ENCODE data around the gene FBXO38. TPM values are rescaled to one million over a fixed set of nuclear protein-coding genes. Genes with fewer than 3 reads are reported as not detected.
A peak's percentile ranks its signal among the peaks of the same experiment; 100 is the strongest.

FBXO38 gene
- total and polyA plus RNA-seq, 7 donors, result 13.3 to 42.7 (median 31.4) TPM

- intact Hi-C loops (cut with DNase I), result no loop called here
- peaks cover 3 to 7% of the 10 kb centered on the region in 2 donors for H3K36me3 ChIP-seq (ENCODE audit: insufficient read depth in 1 of 2, low read depth in 1 of 2)
- no peaks in the 10 kb centered on the region for H3K9me3 ChIP-seq
- no peak for TF ChIP-seq CTCF (IDR thresholded peaks at IDR 0.05)
- DNase-seq (no peak), ATAC-seq (no peak)
- 87 to 98% (median 94%) methylated on average over 1 of the region's 1 CpG for WGBS, 3 donors
- no peaks in the 10 kb centered on the region for H3K27me3 ChIP-seq (ENCODE audit: insufficient read depth in 3 of 3, low read length in 2 of 3)
- peak overlapping the region; percentile 95 for H3K27ac ChIP-seq
- H3K4me1 ChIP-seq, result peaks cover 28% of the 10 kb centered on the region
- H3K4me3 ChIP-seq, result peak overlapping the region; percentile 87
These were observed 1.3 kb downstream of the FBXO38 start for GRCh38 chr5:148385094-148385493.

- no peak for TF ChIP-seq CTCF (IDR thresholded peaks at IDR 0.05)
These were observed 2.3 kb downstream of the FBXO38 start for GRCh38 chr5:148386041-148386440.

GRCh38 chr5:148387325-148387724 is 3.6 kb downstream of the FBXO38 start:
- Histone ChIP-seq H3K4me3 (no peak overlapping the region), H3K4me1 (peaks cover 28% of the 10 kb centered on the region), H3K9me3 (no peaks in the 10 kb centered on the region), H3K27ac (no peak overlapping the region), H3K36me3 (ENCODE audit: insufficient read depth in 1 of 2, low read depth in 1 of 2) (peaks cover 3 to 7% of the 10 kb centered on the region in 2 donors), H3K27me3 (ENCODE audit: insufficient read depth in 3 of 3, low read length in 2 of 3) (no peaks in the 10 kb centered on the region)
- no peak for ATAC-seq
- no peak for TF ChIP-seq CTCF (IDR thresholded peaks at IDR 0.05)
- intact Hi-C loops (cut with DNase I), result no loop called here
- DNase-seq, result no peak
- 66 to 73% (median 71%) methylated on average over 3 of the region's 3 CpGs for WGBS, 3 donors

More at GRCh38 chr5:148386041-148386440, 2.3 kb downstream of the FBXO38 start:
- ATAC-seq (no peak), DNase-seq (no peak)
- Histone ChIP-seq H3K9me3 (no peaks in the 10 kb centered on the region), H3K4me3 (no peak overlapping the region), H3K27ac (no peak overlapping the region), H3K36me3 (ENCODE audit: insufficient read depth in 1 of 2, low read depth in 1 of 2) (peaks cover 3 to 7% of the 10 kb centered on the region in 2 donors), H3K27me3 (ENCODE audit: insufficient read depth in 3 of 3, low read length in 2 of 3) (no peaks in the 10 kb centered on the region), H3K4me1 (peaks cover 28% of the 10 kb centered on the region)
- 29 to 82% (median 42%) methylated on average over 1 of the region's 1 CpG for whole genome bisulfite sequencing, 3 donors
- intact Hi-C loops (cut with DNase I), result no loop called here

GRCh38 chr5:148388696-148389095 is 4.9 kb downstream of the FBXO38 start:
- Histone ChIP-seq H3K27me3 (ENCODE audit: insufficient read depth in 3 of 3, low read length in 2 of 3) (no peaks in the 10 kb centered on the region), H3K4me3 (no peak overlapping the region), H3K27ac (no peak overlapping the region), H3K9me3 (no peaks in the 10 kb centered on the region), H3K36me3 (ENCODE audit: insufficient read depth in 1 of 2, low read depth in 1 of 2) (peaks cover 3 to 7% of the 10 kb centered on the region in 2 donors), H3K4me1 (peaks cover 23% of the 10 kb centered on the region)
- DNase-seq (no peak), ATAC-seq (no peak)
- no peak for TF ChIP-seq CTCF (IDR thresholded peaks at IDR 0.05)
- intact Hi-C loops (cut with DNase I), result no loop called here
- 42 to 78% (median 68%) methylated on average over 1 of the region's 1 CpG for WGBS, 3 donors

- 74 to 81% (median 78%) methylated on average over 5 of the region's 5 CpGs for WGBS, 3 donors
- H3K36me3 ChIP-seq (ENCODE audit: insufficient read depth in 1 of 2, low read depth in 1 of 2), result peaks cover 3 to 19% of the 10 kb centered on the region in 2 donors
- no peak for DNase-seq
- no peak for TF ChIP-seq CTCF (IDR thresholded peaks at IDR 0.05)
- H3K27me3 ChIP-seq (ENCODE audit: insufficient read depth in 3 of 3, low read length in 2 of 3), result no peaks in the 10 kb centered on the region
- no peak overlapping the region for H3K27ac ChIP-seq
- H3K9me3 ChIP-seq, result no peaks in the 10 kb centered on the region
- H3K4me3 ChIP-seq, result no peak overlapping the region
- ATAC-seq, result no peak
- peaks cover 10% of the 10 kb centered on the region for H3K4me1 ChIP-seq
- intact Hi-C loops (cut with DNase I), result no loop called here
These were observed 7.2 kb downstream of the FBXO38 start for GRCh38 chr5:148390914-148391313.

Data from psoas muscle (tissue), 8 donors.